Neural cell (in vitro differentiated cells): ENCODE measurements around the gene UGT1A3. TPM values are rescaled to one million over a fixed set of nuclear protein-coding genes. Genes with fewer than 3 reads are reported as not detected.

Source experiments
- H2AFZ ChIP-seq: fragments of 200-600, 300-800 bp; sonication (generic), shearing (Covaris generic); 2 replicates; pipeline ENCODE4 v1.6.0; 2014; ENCODE audit warnings: low read depth, mild to moderate bottlenecking, antibody characterized with exemption, low read length, moderate library complexity
- H3F3A ChIP-seq: fragments of 200-600 bp; shearing (Covaris generic); 2 replicates; pipeline ENCODE4 v1.6.1; 2016; ENCODE audit warnings: mild to moderate bottlenecking, moderate library complexity, mixed read lengths, antibody characterized with exemption, low read length; ENCODE audit not compliant: insufficient read depth, poor library complexity, severe bottlenecking
- H3K27ac ChIP-seq: fragments of 200-600, 300-800 bp; sonication (generic), shearing (Covaris generic); 2 replicates; pipeline ENCODE4 v1.5.1; 2014; ENCODE audit warnings: mild to moderate bottlenecking, low read length, moderate library complexity
- H3K27me3 ChIP-seq: fragments of 300-800, 200-600 bp; sonication (generic), shearing (Covaris generic); 2 replicates; pipeline ENCODE4 v1.6.0; 2014; ENCODE audit warnings: mild to moderate bottlenecking, low read depth, low read length, moderate library complexity; ENCODE audit not compliant: insufficient read depth
- H3K36me3 ChIP-seq: fragments of 300-800, 200-600 bp; sonication (generic), shearing (Covaris generic); 2 replicates; pipeline ENCODE4 v1.5.1; 2014; ENCODE audit warnings: mild to moderate bottlenecking, antibody characterized with exemption, low read length, moderate library complexity; ENCODE audit not compliant: insufficient read depth
- H3K4me2 ChIP-seq: fragments of 300-800, 200-600 bp; sonication (generic), shearing (Covaris generic); 2 replicates; pipeline ENCODE4 v1.6.0; 2014; ENCODE audit warnings: mild to moderate bottlenecking, low read length
- H3K4me3 ChIP-seq: fragments of 300-800, 200-600 bp; sonication (generic), shearing (Covaris generic); 2 replicates; pipeline ENCODE4 v1.5.1; 2014; ENCODE audit warnings: mild to moderate bottlenecking, low read length, moderate library complexity
- H3K79me2 ChIP-seq: fragments of 200-600 bp; shearing (Covaris generic); replicated peaks from 2 replicates; pipeline ENCODE4 v1.6.0; 2014; ENCODE audit warnings: mild to moderate bottlenecking, low read length, moderate library complexity; ENCODE audit not compliant: insufficient read depth
- H3K9ac ChIP-seq: fragments of 300-800, 200-600 bp; sonication (generic), shearing (Covaris generic); 2 replicates; pipeline ENCODE4 v1.6.1; 2016; ENCODE audit warnings: mild to moderate bottlenecking, low read length, mixed read lengths
- H3K9me2 ChIP-seq: fragments of 200-600 bp; shearing (Covaris generic); 2 replicates; pipeline ENCODE4 v1.6.1; 2016; ENCODE audit warnings: mild to moderate bottlenecking, low read length, mixed read lengths; ENCODE audit not compliant: insufficient read depth
- H3K9me3 ChIP-seq: fragments of 200-600, 300-800 bp; sonication (generic), shearing (Covaris generic); 2 replicates; pipeline ENCODE4 v1.6.1; 2016; ENCODE audit warnings: mild to moderate bottlenecking, mixed run types, low read length, moderate library complexity, mixed read lengths
- H4K20me1 ChIP-seq: fragments of 200-600 bp; shearing (Covaris generic); 2 replicates; pipeline ENCODE4 v1.6.1; 2016; ENCODE audit warnings: mild to moderate bottlenecking, mixed run types; ENCODE audit not compliant: insufficient read depth
- CTCF ChIP-seq: fragments of 450-650 bp; IDR thresholded peaks from 2 replicates; pipeline ENCODE4 v1.5.1; 2014; ENCODE audit warnings: antibody characterized with exemption, mild to moderate bottlenecking, moderate library complexity; ENCODE audit not compliant: poor library complexity, severe bottlenecking
- EP300 ChIP-seq: fragments of 450-650 bp; conservative IDR thresholded peaks from 2 replicates; pipeline ENCODE4 v1.6.1; 2014; ENCODE audit warnings: antibody characterized with exemption, mild to moderate bottlenecking, moderate library complexity; ENCODE audit not compliant: poor library complexity, severe bottlenecking
- EZH2 ChIP-seq: fragments of 200-600, 300-800 bp; shearing (Covaris generic), sonication (generic); IDR thresholded peaks from 2 replicates; pipeline ENCODE4 v1.6.1; 2014; ENCODE audit warnings: antibody characterized with exemption, low read length, borderline replicate concordance, mild to moderate bottlenecking; ENCODE audit not compliant: insufficient read depth, poor library complexity, severe bottlenecking
- MXI1 ChIP-seq: fragments of 450-650 bp; conservative IDR thresholded peaks from 2 replicates; pipeline ENCODE4 v1.6.1; 2014; ENCODE audit warnings: antibody characterized with exemption, mild to moderate bottlenecking; ENCODE audit not compliant: poor library complexity, severe bottlenecking
- POLR2AphosphoS5 ChIP-seq: IDR thresholded peaks from 2 replicates; pipeline ENCODE4 v1.6.1; 2012
- RAD21 ChIP-seq: fragments of 450-650 bp; conservative IDR thresholded peaks from 2 replicates; pipeline ENCODE4 v1.6.1; 2014; ENCODE audit warnings: antibody characterized with exemption, mild to moderate bottlenecking, moderate library complexity
- REST ChIP-seq: IDR thresholded peaks from 2 replicates; pipeline ENCODE4 v1.6.1; 2012; ENCODE audit warnings: borderline replicate concordance
- SMC3 ChIP-seq: fragments of 450-650 bp; conservative IDR thresholded peaks from 2 replicates; pipeline ENCODE4 v1.6.1; 2014; ENCODE audit warnings: antibody characterized with exemption, mild to moderate bottlenecking, moderate library complexity; ENCODE audit not compliant: poor library complexity
- TAF1 ChIP-seq: IDR thresholded peaks from 2 replicates; pipeline ENCODE4 v1.6.1; 2012; ENCODE audit warnings: low read depth
- polyA plus RNA-seq: library from polyadenylated mRNA; depleted of rRNA; stranded (reverse); fragments of >200 nt; gene quantifications from 2 replicates; pipeline ENCODE4 v1.2.3, GENCODE V29; 2014

UGT1A3 gene
- polyA plus RNA-seq, 1 donor from 2014 or later: not detected

- Histone ChIP-seq H3K9ac (no peak overlapping the region), H4K20me1 (no peaks in the 10 kb centered on the region), H3K9me3 (no peaks in the 10 kb centered on the region), H3F3A (no peaks in the 10 kb centered on the region), H3K79me2 (no peaks in the 10 kb centered on the region), H3K4me2 (no peak overlapping the region), H3K27ac (no peak overlapping the region), H3K4me3 (no peak overlapping the region), H3K9me2 (no peaks in the 10 kb centered on the region), H2AFZ (no peak overlapping the region), H3K36me3 (no peaks in the 10 kb centered on the region), H3K27me3 (no peaks in the 10 kb centered on the region)
- TF ChIP-seq EZH2 (no peak), SMC3 (no peak), RAD21 (no peak), REST (no peak), POLR2AphosphoS5 (no peak), CTCF (no peak), TAF1 (no peak), MXI1 (no peak), EP300 (no peak)
Measured at GRCh38 chr2:233689501-233689900, 39.3 kb upstream of the UGT1A3 start.

GRCh38 chr2:233690444-233690843, 38.4 kb upstream of the UGT1A3 start:
- H3K36me3 ChIP-seq: no peaks in the 10 kb centered on the region
- H3K9me3 ChIP-seq: no peaks in the 10 kb centered on the region
- no peaks in the 10 kb centered on the region for H3K9me2 ChIP-seq
- H3K79me2 ChIP-seq: no peaks in the 10 kb centered on the region
- H3F3A ChIP-seq: no peaks in the 10 kb centered on the region
- H3K27me3 ChIP-seq: no peaks in the 10 kb centered on the region
- H3K9ac ChIP-seq: no peak overlapping the region
- TF ChIP-seq MXI1: no peak
- TF ChIP-seq REST: no peak
- TF ChIP-seq CTCF: no peak
- TF ChIP-seq POLR2AphosphoS5: no peak
- no peak for TF ChIP-seq SMC3
- no peak for TF ChIP-seq EZH2
- no peak for TF ChIP-seq RAD21
- no peak for TF ChIP-seq EP300
- TF ChIP-seq TAF1: no peak
- H4K20me1 ChIP-seq: no peaks in the 10 kb centered on the region
- no peak overlapping the region for H2AFZ ChIP-seq
- H3K4me2 ChIP-seq: no peak overlapping the region
- H3K4me3 ChIP-seq: no peak overlapping the region
- no peak overlapping the region for H3K27ac ChIP-seq
